ENCODE results near the gene ANKRD34A. TPM values are rescaled to one million over a fixed set of nuclear protein-coding genes. Genes with fewer than 3 reads are reported as not detected.

The ANKRD34A gene
- total RNA-seq, 1 experiment from 2014 or later = 0.50 TPM

DNA sequence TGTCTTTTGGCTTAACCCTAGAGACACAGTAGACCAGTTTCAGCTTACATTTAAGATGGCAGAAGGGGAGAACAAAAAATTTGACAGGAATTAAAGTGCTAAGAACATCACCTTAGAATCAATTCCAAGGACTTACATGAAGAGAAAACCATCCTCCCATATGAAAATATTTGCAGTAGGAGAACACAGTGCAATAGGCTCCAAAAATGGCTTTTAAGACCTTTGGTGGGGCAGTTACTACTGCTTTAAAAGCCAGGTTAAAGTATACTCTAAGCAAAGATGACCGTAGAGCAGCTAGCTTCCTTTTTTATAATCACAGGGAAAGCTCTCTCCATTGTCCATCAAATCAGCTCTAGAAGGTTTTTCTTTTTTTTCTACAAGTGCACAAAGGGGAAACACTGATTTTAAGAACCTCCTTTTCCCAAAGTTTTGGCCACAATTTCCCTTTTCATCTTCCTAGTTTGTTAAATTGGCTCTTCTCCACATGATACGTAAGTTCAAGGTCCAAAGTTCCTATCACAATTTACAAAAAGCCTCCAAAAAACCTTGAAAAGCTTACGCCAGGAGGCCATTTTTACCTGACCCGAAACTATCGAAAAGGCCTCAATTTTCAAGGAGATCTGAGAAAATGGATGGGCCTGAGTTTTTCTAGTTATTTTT, 28.7 kb upstream of the ANKRD34A start:
- H4K20me1 ChIP-seq (ENCODE audit: insufficient read depth) = peaks cover 41% of the 10 kb centered on the region
- no TSS peak for BruUV-seq (replicated peaks)
- no peak for DNase-seq
- peak overlapping the region; percentile 91 for H3K4me2 ChIP-seq
- H3K4me3 ChIP-seq = peak overlapping the region; percentile 93
- H3K27me3 ChIP-seq (ENCODE audit: insufficient read depth, low read depth) = no peaks in the 10 kb centered on the region
- H3K9me3 ChIP-seq (ENCODE audit: insufficient read depth, low read depth) = no peaks in the 10 kb centered on the region
- H3F3A ChIP-seq (ENCODE audit: insufficient read depth, low read depth) = peaks cover 71% of the 10 kb centered on the region
- no peaks in the 10 kb centered on the region for H3K9me2 ChIP-seq (ENCODE audit: insufficient read depth)
- peak overlapping the region; percentile 40; the same call in 1 of the 2 replicates for H3K27ac ChIP-seq
- peaks cover 36% of the 10 kb centered on the region for H3K36me3 ChIP-seq (ENCODE audit: low read depth)
- peaks cover 40% of the 10 kb centered on the region for H3K79me2 ChIP-seq (ENCODE audit: low read depth)
- intact Hi-C loops (cut with micrococcal nuclease; ENCODE audit: unreplicated experiment) = no loop called here
- CTCF ChIA-PET = no interaction called here
- peaks cover 54% of the 10 kb centered on the region for H3K4me1 ChIP-seq (replicated peaks; ENCODE audit: insufficient read depth)
- no peak overlapping the region for H2AFZ ChIP-seq
- POLR2A ChIA-PET (ENCODE audit: unreplicated experiment) = no interaction called here
- TF ChIP-seq, protein P1, sequence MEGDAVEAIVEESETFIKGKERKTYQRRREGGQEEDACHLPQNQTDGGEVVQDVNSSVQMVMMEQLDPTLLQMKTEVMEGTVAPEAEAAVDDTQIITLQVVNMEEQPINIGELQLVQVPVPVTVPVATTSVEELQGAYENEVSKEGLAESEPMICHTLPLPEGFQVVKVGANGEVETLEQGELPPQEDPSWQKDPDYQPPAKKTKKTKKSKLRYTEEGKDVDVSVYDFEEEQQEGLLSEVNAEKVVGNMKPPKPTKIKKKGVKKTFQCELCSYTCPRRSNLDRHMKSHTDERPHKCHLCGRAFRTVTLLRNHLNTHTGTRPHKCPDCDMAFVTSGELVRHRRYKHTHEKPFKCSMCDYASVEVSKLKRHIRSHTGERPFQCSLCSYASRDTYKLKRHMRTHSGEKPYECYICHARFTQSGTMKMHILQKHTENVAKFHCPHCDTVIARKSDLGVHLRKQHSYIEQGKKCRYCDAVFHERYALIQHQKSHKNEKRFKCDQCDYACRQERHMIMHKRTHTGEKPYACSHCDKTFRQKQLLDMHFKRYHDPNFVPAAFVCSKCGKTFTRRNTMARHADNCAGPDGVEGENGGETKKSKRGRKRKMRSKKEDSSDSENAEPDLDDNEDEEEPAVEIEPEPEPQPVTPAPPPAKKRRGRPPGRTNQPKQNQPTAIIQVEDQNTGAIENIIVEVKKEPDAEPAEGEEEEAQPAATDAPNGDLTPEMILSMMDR (conservative IDR thresholded peaks at IDR 0.05) = no peak
- TF ChIP-seq EZH2 (IDR thresholded peaks at IDR 0.05; ENCODE audit: low read depth) = no peak

DNA sequence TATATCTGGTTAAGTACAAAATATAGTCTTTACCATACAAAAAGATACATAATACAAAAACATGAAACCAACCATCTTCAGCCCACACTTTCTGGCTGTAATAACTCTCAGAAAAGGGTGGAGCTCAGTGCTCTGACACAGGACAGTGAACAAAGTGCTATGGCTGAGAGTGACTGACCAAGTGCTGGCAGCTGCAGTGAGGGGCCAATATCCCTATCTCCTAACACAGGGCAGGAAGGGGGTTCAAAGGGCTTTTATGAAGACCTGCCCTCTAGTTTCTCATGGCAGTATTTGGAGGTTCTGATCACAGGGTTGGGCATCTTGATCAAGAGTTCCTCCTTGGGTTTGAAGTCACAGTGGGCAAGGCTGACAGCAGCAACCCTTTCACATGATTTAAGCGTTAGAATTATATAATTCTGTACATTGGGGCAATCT, 28.1 kb upstream of the ANKRD34A start:
- ChIA-PET CTCF (no interaction called here), POLR2A (ENCODE audit: unreplicated experiment) (no interaction called here)
- H3K4me3 ChIP-seq = peak overlapping the region; percentile 93
- H3K36me3 ChIP-seq (ENCODE audit: low read depth) = peaks cover 36% of the 10 kb centered on the region
- peaks cover 40% of the 10 kb centered on the region for H3K79me2 ChIP-seq (ENCODE audit: low read depth)
- intact Hi-C loops (cut with micrococcal nuclease; ENCODE audit: unreplicated experiment) = no loop called here
- peaks cover 41% of the 10 kb centered on the region for H4K20me1 ChIP-seq (ENCODE audit: insufficient read depth)
- H3K4me2 ChIP-seq = peak overlapping the region; percentile 91
- no peaks in the 10 kb centered on the region for H3K27me3 ChIP-seq (ENCODE audit: insufficient read depth, low read depth)
- no TSS peak for BruUV-seq (replicated peaks)
- no peak for TF ChIP-seq EZH2 (IDR thresholded peaks at IDR 0.05; ENCODE audit: low read depth)
- TF ChIP-seq, protein P1 (conservative IDR thresholded peaks at IDR 0.05) = no peak
- H3K27ac ChIP-seq = peak overlapping the region; percentile 40
- no peaks in the 10 kb centered on the region for H3K9me2 ChIP-seq (ENCODE audit: insufficient read depth)
- no peak for DNase-seq
- no peak overlapping the region for H2AFZ ChIP-seq
- H3F3A ChIP-seq (ENCODE audit: insufficient read depth, low read depth) = peaks cover 70% of the 10 kb centered on the region
- H3K9me3 ChIP-seq (ENCODE audit: insufficient read depth, low read depth) = no peaks in the 10 kb centered on the region
- H3K4me1 ChIP-seq (replicated peaks; ENCODE audit: insufficient read depth) = peaks cover 49% of the 10 kb centered on the region

DNA sequence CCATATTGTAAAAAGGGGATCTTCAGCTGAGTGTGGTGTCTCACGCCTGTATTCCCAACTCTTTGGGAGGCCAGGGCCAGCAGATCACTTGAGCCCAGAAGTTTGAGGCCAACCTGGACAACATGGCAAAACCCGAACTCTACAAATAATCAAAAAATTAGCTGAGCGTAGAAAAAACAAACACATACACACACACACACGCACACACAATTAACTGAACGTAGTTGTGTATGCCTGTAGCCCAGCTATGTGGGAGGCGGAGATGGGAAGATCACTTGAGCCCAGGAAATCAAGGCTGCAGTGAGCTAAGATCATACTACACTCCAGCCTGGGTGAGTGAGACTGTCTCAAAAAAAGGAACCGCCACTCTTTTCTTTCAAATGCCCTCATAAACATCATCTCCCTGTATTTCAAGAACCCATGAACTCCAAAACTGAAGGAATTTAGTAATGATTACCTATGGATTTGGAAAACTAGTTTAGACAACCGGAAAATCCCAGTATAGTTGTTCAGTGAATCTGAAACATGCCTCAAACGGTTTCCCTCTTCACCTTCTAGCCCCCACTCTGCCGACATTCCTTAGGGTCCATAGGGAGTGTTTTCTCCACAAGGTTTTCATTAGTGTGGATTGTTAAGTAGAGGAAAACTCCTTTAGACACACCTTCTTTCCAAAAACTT, 27.5 kb upstream of the ANKRD34A start:
- TF ChIP-seq EZH2 (IDR thresholded peaks at IDR 0.05; ENCODE audit: low read depth) = no peak
- TF ChIP-seq, protein P1 (conservative IDR thresholded peaks at IDR 0.05) = no peak
- H3K9me3 ChIP-seq (ENCODE audit: insufficient read depth, low read depth) = no peaks in the 10 kb centered on the region
- peaks cover 67% of the 10 kb centered on the region for H3F3A ChIP-seq (ENCODE audit: insufficient read depth, low read depth)
- no peaks in the 10 kb centered on the region for H3K27me3 ChIP-seq (ENCODE audit: insufficient read depth, low read depth)
- H3K27ac ChIP-seq = peak overlapping the region; percentile 40
- H4K20me1 ChIP-seq (ENCODE audit: insufficient read depth) = peaks cover 41% of the 10 kb centered on the region
- H3K36me3 ChIP-seq (ENCODE audit: low read depth) = peaks cover 36% of the 10 kb centered on the region
- peaks cover 43% of the 10 kb centered on the region for H3K4me1 ChIP-seq (replicated peaks; ENCODE audit: insufficient read depth)
- POLR2A ChIA-PET (ENCODE audit: unreplicated experiment) = no interaction called here
- BruUV-seq (replicated peaks) = no TSS peak
- DNase-seq = no peak
- peak overlapping the region; percentile 93; the same call in 1 of the 2 replicates for H3K4me3 ChIP-seq
- CTCF ChIA-PET = no interaction called here
- peaks cover 40% of the 10 kb centered on the region for H3K79me2 ChIP-seq (ENCODE audit: low read depth)
- H2AFZ ChIP-seq = no peak overlapping the region
- no peaks in the 10 kb centered on the region for H3K9me2 ChIP-seq (ENCODE audit: insufficient read depth)
- H3K4me2 ChIP-seq = peak overlapping the region; percentile 91
- intact Hi-C loops (cut with micrococcal nuclease; ENCODE audit: unreplicated experiment) = no loop called here

Measured in PC-9 (cell line).